ENCODE results near the gene IFIT5.

DNA sequence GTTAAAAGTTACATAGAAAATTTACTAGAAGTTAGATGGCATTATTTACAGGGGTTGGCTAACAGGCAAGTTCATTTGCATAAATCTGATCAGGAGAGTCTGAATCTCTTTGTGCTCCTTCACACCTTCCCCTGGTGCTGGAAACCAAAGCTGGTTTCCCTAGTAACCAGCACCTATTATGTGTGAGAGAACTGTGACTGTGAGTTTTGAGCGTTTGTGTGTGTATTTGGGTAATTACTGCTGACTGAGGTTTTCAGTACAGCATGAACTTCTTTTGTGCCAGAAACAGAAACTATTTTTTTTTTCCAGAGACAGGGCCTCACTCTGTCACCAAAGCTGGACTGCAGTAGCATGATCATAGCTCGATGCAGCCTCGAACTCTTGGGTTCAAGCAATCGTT, 46.8 kb upstream of the IFIT5 start:
- TF ChIP-seq, protein P1, sequence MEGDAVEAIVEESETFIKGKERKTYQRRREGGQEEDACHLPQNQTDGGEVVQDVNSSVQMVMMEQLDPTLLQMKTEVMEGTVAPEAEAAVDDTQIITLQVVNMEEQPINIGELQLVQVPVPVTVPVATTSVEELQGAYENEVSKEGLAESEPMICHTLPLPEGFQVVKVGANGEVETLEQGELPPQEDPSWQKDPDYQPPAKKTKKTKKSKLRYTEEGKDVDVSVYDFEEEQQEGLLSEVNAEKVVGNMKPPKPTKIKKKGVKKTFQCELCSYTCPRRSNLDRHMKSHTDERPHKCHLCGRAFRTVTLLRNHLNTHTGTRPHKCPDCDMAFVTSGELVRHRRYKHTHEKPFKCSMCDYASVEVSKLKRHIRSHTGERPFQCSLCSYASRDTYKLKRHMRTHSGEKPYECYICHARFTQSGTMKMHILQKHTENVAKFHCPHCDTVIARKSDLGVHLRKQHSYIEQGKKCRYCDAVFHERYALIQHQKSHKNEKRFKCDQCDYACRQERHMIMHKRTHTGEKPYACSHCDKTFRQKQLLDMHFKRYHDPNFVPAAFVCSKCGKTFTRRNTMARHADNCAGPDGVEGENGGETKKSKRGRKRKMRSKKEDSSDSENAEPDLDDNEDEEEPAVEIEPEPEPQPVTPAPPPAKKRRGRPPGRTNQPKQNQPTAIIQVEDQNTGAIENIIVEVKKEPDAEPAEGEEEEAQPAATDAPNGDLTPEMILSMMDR (IDR thresholded peaks at IDR 0.05), result no peak
- TF ChIP-seq POLR2AphosphoS5 (IDR thresholded peaks at IDR 0.05; ENCODE audit: insufficient read depth in 1 of 2, low read depth in 1 of 2) (no peak), POLR2A (IDR thresholded peaks at IDR 0.05) (no peak)

Measured in vagina (tissue), 2 donors.